Liver (tissue), 9 donors: ENCODE results near the gene PTMA. TPM values are rescaled to one million over a fixed set of nuclear protein-coding genes. Genes with fewer than 3 reads are reported as not detected.

Source experiments
- DNase-seq: peaks from one replicate; pipeline ENCODE4 v3.0.0-alpha.2; 2017; ENCODE audit warnings: low spot score
- H3K27ac ChIP-seq, 2 donors: one replicate each; pipeline ENCODE4 v1.7.0; 2013; ENCODE audit warnings: inconsistent platforms in 2 of 2, low read length in 2 of 2, control low read depth in 1 of 2, low read depth in 1 of 2, mild to moderate bottlenecking in 1 of 2
- H3K27me3 ChIP-seq, 4 donors: one replicate each; pipeline versions ENCODE4 v1.6.1 to v1.7.0; 2013; ENCODE audit warnings: low read length in 3 of 4, inconsistent platforms in 1 of 4, mild to moderate bottlenecking in 1 of 4, moderate library complexity in 1 of 4; ENCODE audit not compliant: control insufficient read depth in 4 of 4, insufficient read depth in 4 of 4
- H3K36me3 ChIP-seq, 4 donors: one replicate each; pipeline versions ENCODE4 v1.6.1 to v1.7.0; 2013; ENCODE audit warnings: low read length in 3 of 4, mild to moderate bottlenecking in 3 of 4, low read depth in 1 of 4, moderate library complexity in 1 of 4; ENCODE audit not compliant: control insufficient read depth in 4 of 4, insufficient read depth in 3 of 4
- H3K4me1 ChIP-seq, 4 donors: one replicate each; pipeline versions ENCODE4 v1.6.1 to v1.7.0; 2013; ENCODE audit warnings: low read length in 3 of 4, mild to moderate bottlenecking in 3 of 4, moderate library complexity in 1 of 4; ENCODE audit not compliant: control insufficient read depth in 4 of 4, insufficient read depth in 4 of 4
- H3K4me3 ChIP-seq, 3 donors: one replicate each; pipeline versions ENCODE4 v1.6.1 to v1.7.0; 2013; ENCODE audit warnings: low read length in 3 of 3, control low read depth in 1 of 3, low read depth in 1 of 3, mild to moderate bottlenecking in 1 of 3
- H3K9ac ChIP-seq, 2 donors: one replicate each; pipeline ENCODE4 v1.7.0; 2013; ENCODE audit warnings: low read length in 2 of 2, mild to moderate bottlenecking in 2 of 2, moderate library complexity in 2 of 2, control low read depth in 1 of 2, low read depth in 1 of 2
- H3K9me3 ChIP-seq, 4 donors: one replicate each; pipeline versions ENCODE4 v1.6.1 to v1.7.0; 2013; ENCODE audit warnings: low read length in 3 of 4; ENCODE audit not compliant: control insufficient read depth in 4 of 4
- EGR1 ChIP-seq, 2 donors: IDR thresholded peaks; 2 replicates each; pipeline ENCODE4 v1.6.1; 2016 to 2018; ENCODE audit warnings: antibody characterized with exemption in 2 of 2, low read depth in 2 of 2
- FOXA1 ChIP-seq: IDR thresholded peaks from 2 replicates; pipeline ENCODE4 v1.6.1; 2016; ENCODE audit warnings: antibody characterized with exemption
- FOXA2 ChIP-seq: IDR thresholded peaks from 2 replicates; pipeline ENCODE4 v1.6.1; 2016; ENCODE audit warnings: antibody characterized with exemption
- GABPA ChIP-seq, 2 donors: IDR thresholded peaks in 1 of 2; conservative IDR thresholded peaks in 1 of 2; 2 replicates each; pipeline ENCODE4 v1.6.1; 2016; ENCODE audit warnings: antibody characterized with exemption in 2 of 2, mild to moderate bottlenecking in 1 of 2, moderate library complexity in 1 of 2
- HNF4A ChIP-seq, 2 donors: conservative IDR thresholded peaks; 2 replicates each; pipeline ENCODE4 v1.6.1; 2016; ENCODE audit warnings: antibody characterized with exemption in 2 of 2, mild to moderate bottlenecking in 2 of 2
- HNF4G ChIP-seq: IDR thresholded peaks from 2 replicates; pipeline ENCODE4 v1.6.1; 2016; ENCODE audit warnings: antibody characterized with exemption
- JUND ChIP-seq, 2 donors: IDR thresholded peaks; 2 replicates each; pipeline ENCODE4 v1.6.1; 2016; ENCODE audit warnings: antibody characterized with exemption in 2 of 2
- NR2F2 ChIP-seq: IDR thresholded peaks from 2 replicates; pipeline ENCODE4 v1.6.1; 2016; ENCODE audit warnings: antibody characterized with exemption
- RAD21 ChIP-seq, 2 donors: IDR thresholded peaks; 2 replicates each; pipeline ENCODE4 v1.6.1; 2016; ENCODE audit warnings: antibody characterized with exemption in 2 of 2, mild to moderate bottlenecking in 2 of 2
- RXRA ChIP-seq, 2 donors: IDR thresholded peaks; 2 replicates each; pipeline ENCODE4 v1.6.1; 2017 to 2018; ENCODE audit warnings: antibody characterized with exemption in 2 of 2, mild to moderate bottlenecking in 1 of 2
- SP1 ChIP-seq: IDR thresholded peaks from 2 replicates; pipeline ENCODE4 v1.6.1; 2018; ENCODE audit warnings: antibody characterized with exemption, mild to moderate bottlenecking
- TAF1 ChIP-seq: conservative IDR thresholded peaks from 2 replicates; pipeline ENCODE4 v1.6.1; 2016; ENCODE audit warnings: antibody characterized with exemption, mild to moderate bottlenecking
- YY1 ChIP-seq: IDR thresholded peaks from 2 replicates; pipeline ENCODE4 v1.6.1; 2016; ENCODE audit warnings: antibody characterized with exemption, mild to moderate bottlenecking
- WGBS: extraction: QIAGEN DNeasy Blood & Tissue Kit; methylation state at CpG from one replicate; pipeline ENCODE4 v1.1.7; 2013; 5-methylcytosine and 5-hydroxymethylcytosine counted together
- polyA plus RNA-seq, 2 donors: library from polyadenylated mRNA; stranded (reverse) in 1 of 2; unstranded in 1 of 2; fragments of 200-250 nt in 1 of 2; fragments of >200 nt in 1 of 2; fragmentation: Nextera tagmentation in 1 of 2; extraction: Ambion mirVana in 1 of 2; gene quantifications; one replicate each; pipeline versions ENCODE4 v1.2.1 to v1.2.3, GENCODE V29; 2013 to 2015
- total RNA-seq, 2 donors: library from RNA; depleted of rRNA; stranded (reverse); fragments of >200 nt; gene quantifications; one replicate each; pipeline ENCODE4 v1.2.3, GENCODE V29; 2014
- TF ChIP-seq, protein P1 (sequence below): IDR thresholded peaks from 2 replicates; pipeline ENCODE4 v1.6.1; 2016; ENCODE audit warnings: antibody characterized with exemption
- TF ChIP-seq, protein P2 (sequence below): IDR thresholded peaks from 2 replicates; pipeline ENCODE4 v1.6.1; 2016; ENCODE audit warnings: antibody characterized with exemption, mild to moderate bottlenecking
- TF ChIP-seq, protein P3 (sequence below): IDR thresholded peaks from 2 replicates; pipeline ENCODE4 v1.6.1; 2016; ENCODE audit warnings: antibody characterized with exemption
- TF ChIP-seq, protein P4 (sequence below): IDR thresholded peaks from 2 replicates; pipeline ENCODE4 v1.6.1; 2016; ENCODE audit warnings: antibody characterized with exemption
- TF ChIP-seq, protein P5 (sequence below): fragments of 150-350 bp; IDR thresholded peaks from 2 replicates; pipeline ENCODE4 v1.5.1; 2017; ENCODE audit warnings: improper control_type of control experiment, low read depth, low read length; ENCODE audit not compliant: missing input control
- donor health status: healthy.
- donor health status: healthy.
- donor health status: healthy.
- donor health status: healthy.
- donor health status: healthy.

Gene PTMA
- total and polyA plus RNA-seq, 4 donors = 201 to 523 (median 366) TPM

DNA sequence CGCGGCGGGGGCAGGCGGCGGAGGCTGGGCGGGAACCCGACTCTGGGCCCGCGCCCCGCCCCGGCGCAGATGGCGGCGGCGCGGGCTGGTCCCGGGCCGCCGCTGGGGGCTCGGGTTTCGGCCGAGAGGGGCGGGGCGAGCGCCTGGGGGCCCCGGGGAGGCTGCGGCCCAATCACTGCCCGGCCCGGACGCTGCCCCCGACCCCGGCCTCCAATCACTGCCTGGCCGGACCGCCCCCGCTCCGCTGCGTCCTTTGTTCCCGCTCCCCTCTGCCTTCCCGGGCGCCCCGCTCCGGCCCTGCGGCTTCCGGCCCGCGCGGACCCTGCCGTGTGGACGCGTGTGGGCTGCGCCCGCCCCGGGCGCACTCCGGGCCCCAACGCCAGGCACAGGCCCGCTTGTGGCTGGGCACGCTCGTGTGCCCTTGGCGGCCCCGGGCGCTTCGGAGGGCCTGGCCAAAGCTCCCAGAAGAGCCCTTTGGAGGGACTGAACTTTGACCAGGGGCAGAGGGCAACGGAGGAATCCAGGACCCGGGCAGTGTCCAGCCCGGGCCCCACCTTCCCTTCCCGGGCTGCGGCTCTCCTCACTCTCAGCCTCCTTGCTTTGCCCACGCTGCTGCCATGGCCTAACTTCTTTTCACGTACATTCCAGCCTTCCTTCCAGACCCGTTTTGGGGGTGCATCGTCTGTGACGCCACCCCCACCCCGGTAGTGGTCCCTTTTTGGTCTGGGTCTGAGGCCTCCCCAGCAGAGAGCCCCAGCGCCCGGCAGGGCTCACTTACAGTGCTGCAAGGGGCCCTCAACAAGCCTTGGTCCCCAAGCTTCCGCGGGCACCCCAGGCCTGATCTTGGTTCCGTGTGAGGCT is 27.1 kb upstream of the PTMA start:
- peak overlapping the region; percentile 90 to 95 for H3K27ac ChIP-seq
- peaks cover 6 to 21% (median 12%) of the 10 kb centered on the region in 4 donors for H3K4me1 ChIP-seq
- H3K27me3 ChIP-seq = no peaks in the 10 kb centered on the region
- H3K9ac ChIP-seq = peak overlapping the region in 1 of 2 donors; percentile 30
- peak overlapping the region in 2 of 3 donors; percentile 69 to 73 for H3K4me3 ChIP-seq
- TF ChIP-seq GABPA (IDR thresholded peaks at IDR 0.05 in 1 of 2, conservative IDR thresholded peaks at IDR 0.05 in 1 of 2) (no peak), RXRA (IDR thresholded peaks at IDR 0.05) (peak; percentile 68), FOXA2 (no peak), RAD21 (IDR thresholded peaks at IDR 0.05) (peak in 1 of 2 donors; percentile 37), HNF4G (peak; percentile 90), YY1 (peak; percentile 56), TAF1 (no peak), EGR1 (IDR thresholded peaks at IDR 0.05; ENCODE audit: low read depth in 2 of 2) (peak in 1 of 2 donors; percentile 77), JUND (IDR thresholded peaks at IDR 0.05) (no peak), SP1 (peak; percentile 95), NR2F2 (peak; percentile 39), FOXA1 (no peak), HNF4A (conservative IDR thresholded peaks at IDR 0.05) (peak; percentile 97)
- TF ChIP-seq, protein P1, sequence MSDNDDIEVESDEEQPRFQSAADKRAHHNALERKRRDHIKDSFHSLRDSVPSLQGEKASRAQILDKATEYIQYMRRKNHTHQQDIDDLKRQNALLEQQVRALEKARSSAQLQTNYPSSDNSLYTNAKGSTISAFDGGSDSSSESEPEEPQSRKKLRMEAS = no peak
- TF ChIP-seq, protein P2, sequence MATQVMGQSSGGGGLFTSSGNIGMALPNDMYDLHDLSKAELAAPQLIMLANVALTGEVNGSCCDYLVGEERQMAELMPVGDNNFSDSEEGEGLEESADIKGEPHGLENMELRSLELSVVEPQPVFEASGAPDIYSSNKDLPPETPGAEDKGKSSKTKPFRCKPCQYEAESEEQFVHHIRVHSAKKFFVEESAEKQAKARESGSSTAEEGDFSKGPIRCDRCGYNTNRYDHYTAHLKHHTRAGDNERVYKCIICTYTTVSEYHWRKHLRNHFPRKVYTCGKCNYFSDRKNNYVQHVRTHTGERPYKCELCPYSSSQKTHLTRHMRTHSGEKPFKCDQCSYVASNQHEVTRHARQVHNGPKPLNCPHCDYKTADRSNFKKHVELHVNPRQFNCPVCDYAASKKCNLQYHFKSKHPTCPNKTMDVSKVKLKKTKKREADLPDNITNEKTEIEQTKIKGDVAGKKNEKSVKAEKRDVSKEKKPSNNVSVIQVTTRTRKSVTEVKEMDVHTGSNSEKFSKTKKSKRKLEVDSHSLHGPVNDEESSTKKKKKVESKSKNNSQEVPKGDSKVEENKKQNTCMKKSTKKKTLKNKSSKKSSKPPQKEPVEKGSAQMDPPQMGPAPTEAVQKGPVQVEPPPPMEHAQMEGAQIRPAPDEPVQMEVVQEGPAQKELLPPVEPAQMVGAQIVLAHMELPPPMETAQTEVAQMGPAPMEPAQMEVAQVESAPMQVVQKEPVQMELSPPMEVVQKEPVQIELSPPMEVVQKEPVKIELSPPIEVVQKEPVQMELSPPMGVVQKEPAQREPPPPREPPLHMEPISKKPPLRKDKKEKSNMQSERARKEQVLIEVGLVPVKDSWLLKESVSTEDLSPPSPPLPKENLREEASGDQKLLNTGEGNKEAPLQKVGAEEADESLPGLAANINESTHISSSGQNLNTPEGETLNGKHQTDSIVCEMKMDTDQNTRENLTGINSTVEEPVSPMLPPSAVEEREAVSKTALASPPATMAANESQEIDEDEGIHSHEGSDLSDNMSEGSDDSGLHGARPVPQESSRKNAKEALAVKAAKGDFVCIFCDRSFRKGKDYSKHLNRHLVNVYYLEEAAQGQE = peak; percentile 54
- TF ChIP-seq, protein P3, sequence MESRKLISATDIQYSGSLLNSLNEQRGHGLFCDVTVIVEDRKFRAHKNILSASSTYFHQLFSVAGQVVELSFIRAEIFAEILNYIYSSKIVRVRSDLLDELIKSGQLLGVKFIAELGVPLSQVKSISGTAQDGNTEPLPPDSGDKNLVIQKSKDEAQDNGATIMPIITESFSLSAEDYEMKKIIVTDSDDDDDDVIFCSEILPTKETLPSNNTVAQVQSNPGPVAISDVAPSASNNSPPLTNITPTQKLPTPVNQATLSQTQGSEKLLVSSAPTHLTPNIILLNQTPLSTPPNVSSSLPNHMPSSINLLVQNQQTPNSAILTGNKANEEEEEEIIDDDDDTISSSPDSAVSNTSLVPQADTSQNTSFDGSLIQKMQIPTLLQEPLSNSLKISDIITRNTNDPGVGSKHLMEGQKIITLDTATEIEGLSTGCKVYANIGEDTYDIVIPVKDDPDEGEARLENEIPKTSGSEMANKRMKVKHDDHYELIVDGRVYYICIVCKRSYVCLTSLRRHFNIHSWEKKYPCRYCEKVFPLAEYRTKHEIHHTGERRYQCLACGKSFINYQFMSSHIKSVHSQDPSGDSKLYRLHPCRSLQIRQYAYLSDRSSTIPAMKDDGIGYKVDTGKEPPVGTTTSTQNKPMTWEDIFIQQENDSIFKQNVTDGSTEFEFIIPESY = no peak
- TF ChIP-seq, protein P4, sequence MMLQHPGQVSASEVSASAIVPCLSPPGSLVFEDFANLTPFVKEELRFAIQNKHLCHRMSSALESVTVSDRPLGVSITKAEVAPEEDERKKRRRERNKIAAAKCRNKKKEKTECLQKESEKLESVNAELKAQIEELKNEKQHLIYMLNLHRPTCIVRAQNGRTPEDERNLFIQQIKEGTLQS = no peak
- TF ChIP-seq, protein P5, sequence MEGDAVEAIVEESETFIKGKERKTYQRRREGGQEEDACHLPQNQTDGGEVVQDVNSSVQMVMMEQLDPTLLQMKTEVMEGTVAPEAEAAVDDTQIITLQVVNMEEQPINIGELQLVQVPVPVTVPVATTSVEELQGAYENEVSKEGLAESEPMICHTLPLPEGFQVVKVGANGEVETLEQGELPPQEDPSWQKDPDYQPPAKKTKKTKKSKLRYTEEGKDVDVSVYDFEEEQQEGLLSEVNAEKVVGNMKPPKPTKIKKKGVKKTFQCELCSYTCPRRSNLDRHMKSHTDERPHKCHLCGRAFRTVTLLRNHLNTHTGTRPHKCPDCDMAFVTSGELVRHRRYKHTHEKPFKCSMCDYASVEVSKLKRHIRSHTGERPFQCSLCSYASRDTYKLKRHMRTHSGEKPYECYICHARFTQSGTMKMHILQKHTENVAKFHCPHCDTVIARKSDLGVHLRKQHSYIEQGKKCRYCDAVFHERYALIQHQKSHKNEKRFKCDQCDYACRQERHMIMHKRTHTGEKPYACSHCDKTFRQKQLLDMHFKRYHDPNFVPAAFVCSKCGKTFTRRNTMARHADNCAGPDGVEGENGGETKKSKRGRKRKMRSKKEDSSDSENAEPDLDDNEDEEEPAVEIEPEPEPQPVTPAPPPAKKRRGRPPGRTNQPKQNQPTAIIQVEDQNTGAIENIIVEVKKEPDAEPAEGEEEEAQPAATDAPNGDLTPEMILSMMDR = no peak
- H3K9me3 ChIP-seq = no peaks in the 10 kb centered on the region
- no peaks in the 10 kb centered on the region for H3K36me3 ChIP-seq
- WGBS = 7% methylated on average over 79 of the region's 79 CpGs
- DNase-seq = peak; percentile 69
